ENCODE results near the gene CLEC18A.

CLEC18A gene

GRCh38 chr16:69910964-69911363, 40.2 kb upstream of the CLEC18A start:
- TF ChIP-seq, protein P1, sequence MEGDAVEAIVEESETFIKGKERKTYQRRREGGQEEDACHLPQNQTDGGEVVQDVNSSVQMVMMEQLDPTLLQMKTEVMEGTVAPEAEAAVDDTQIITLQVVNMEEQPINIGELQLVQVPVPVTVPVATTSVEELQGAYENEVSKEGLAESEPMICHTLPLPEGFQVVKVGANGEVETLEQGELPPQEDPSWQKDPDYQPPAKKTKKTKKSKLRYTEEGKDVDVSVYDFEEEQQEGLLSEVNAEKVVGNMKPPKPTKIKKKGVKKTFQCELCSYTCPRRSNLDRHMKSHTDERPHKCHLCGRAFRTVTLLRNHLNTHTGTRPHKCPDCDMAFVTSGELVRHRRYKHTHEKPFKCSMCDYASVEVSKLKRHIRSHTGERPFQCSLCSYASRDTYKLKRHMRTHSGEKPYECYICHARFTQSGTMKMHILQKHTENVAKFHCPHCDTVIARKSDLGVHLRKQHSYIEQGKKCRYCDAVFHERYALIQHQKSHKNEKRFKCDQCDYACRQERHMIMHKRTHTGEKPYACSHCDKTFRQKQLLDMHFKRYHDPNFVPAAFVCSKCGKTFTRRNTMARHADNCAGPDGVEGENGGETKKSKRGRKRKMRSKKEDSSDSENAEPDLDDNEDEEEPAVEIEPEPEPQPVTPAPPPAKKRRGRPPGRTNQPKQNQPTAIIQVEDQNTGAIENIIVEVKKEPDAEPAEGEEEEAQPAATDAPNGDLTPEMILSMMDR (IDR thresholded peaks at IDR 0.05; ENCODE audit: low read depth, low read length): no peak
- no peak overlapping the region for H3K4me3 ChIP-seq (replicated peaks in 1 of 2; ENCODE audit: low read depth in 2 of 2, low read length in 2 of 2)
- DNase-seq (ENCODE audit: low read depth in 2 of 2): peak in 1 of 2 donors; percentile 45

GRCh38 chr16:69916462-69916861, 34.7 kb upstream of the CLEC18A start:
- no peak for DNase-seq (ENCODE audit: low read depth in 2 of 2)
- TF ChIP-seq, protein P1 (IDR thresholded peaks at IDR 0.05; ENCODE audit: low read depth, low read length): no peak
- no peak overlapping the region for H3K4me3 ChIP-seq (replicated peaks in 1 of 2; ENCODE audit: low read depth in 2 of 2, low read length in 2 of 2)

GRCh38 chr16:69917311-69917710, 33.8 kb upstream of the CLEC18A start:
- DNase-seq (ENCODE audit: low read depth in 2 of 2): no peak
- TF ChIP-seq, protein P1 (IDR thresholded peaks at IDR 0.05; ENCODE audit: low read depth, low read length): no peak
- peak overlapping the region in 1 of 2 donors; percentile 33 for H3K4me3 ChIP-seq (replicated peaks in 1 of 2; ENCODE audit: low read depth in 2 of 2, low read length in 2 of 2)

- TF ChIP-seq, protein P1 (IDR thresholded peaks at IDR 0.05; ENCODE audit: low read depth, low read length): no peak
- DNase-seq (ENCODE audit: low read depth in 2 of 2): peak; percentile 98
- peak overlapping the region; percentile 21 to 33 for H3K4me3 ChIP-seq (replicated peaks in 1 of 2; ENCODE audit: low read depth in 2 of 2, low read length in 2 of 2)
These were observed 33.4 kb upstream of the CLEC18A start for GRCh38 chr16:69917739-69918138.

- H3K4me3 ChIP-seq (replicated peaks in 1 of 2; ENCODE audit: low read depth in 2 of 2, low read length in 2 of 2): peak overlapping the region; percentile 21 to 33
- no peak for DNase-seq (ENCODE audit: low read depth in 2 of 2)
- TF ChIP-seq, protein P1 (IDR thresholded peaks at IDR 0.05; ENCODE audit: low read depth, low read length): no peak
These were observed 32.9 kb upstream of the CLEC18A start for GRCh38 chr16:69918241-69918640.

GRCh38 chr16:69921127-69921526, 30.0 kb upstream of the CLEC18A start:
- peak in 1 of 2 donors; percentile 30 for DNase-seq (ENCODE audit: low read depth in 2 of 2)
- H3K4me3 ChIP-seq (replicated peaks in 1 of 2; ENCODE audit: low read depth in 2 of 2, low read length in 2 of 2): no peak overlapping the region
- TF ChIP-seq, protein P1 (IDR thresholded peaks at IDR 0.05; ENCODE audit: low read depth, low read length): no peak

DNA sequence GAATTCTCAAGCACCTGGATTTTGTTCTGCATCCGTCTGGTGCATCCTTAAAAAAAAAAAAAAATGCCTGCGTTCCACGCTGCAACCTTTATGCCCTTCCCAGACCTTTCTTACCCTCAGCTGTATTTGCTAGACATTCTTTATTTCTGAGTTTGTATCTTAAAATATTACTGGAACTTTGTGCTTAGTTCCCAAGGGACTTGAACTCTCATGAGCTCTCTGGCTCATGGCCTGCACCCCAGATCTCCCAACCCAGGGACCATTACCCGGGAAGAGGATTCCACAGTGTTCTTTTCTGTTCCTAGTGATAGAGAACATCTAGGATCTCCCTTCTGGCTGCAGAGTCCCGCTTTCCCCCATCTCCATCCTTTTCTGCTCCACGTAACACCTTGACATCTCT, 28.9 kb upstream of the CLEC18A start:
- peak in 1 of 2 donors; percentile 40 for DNase-seq (ENCODE audit: low read depth in 2 of 2)
- no peak overlapping the region for H3K4me3 ChIP-seq (replicated peaks in 1 of 2; ENCODE audit: low read depth in 2 of 2, low read length in 2 of 2)
- TF ChIP-seq, protein P1 (IDR thresholded peaks at IDR 0.05; ENCODE audit: low read depth, low read length): no peak

All from cardiac fibroblast (primary cell).